HPDE6-E6E7 (cell line): ENCODE measurements around the gene ADCY4.
"Not testable (repeated sequence)": the region's sequence is repeated elsewhere in the genome, so short reads cannot be mapped to it uniquely, and the experiment has no call there.

Experiments
- DNase-seq: peaks from one replicate; pipeline ENCODE4 v3.0.0; 2011; ENCODE audit warnings: missing footprints; ENCODE audit errors: extremely low spot score

ADCY4 gene

DNA sequence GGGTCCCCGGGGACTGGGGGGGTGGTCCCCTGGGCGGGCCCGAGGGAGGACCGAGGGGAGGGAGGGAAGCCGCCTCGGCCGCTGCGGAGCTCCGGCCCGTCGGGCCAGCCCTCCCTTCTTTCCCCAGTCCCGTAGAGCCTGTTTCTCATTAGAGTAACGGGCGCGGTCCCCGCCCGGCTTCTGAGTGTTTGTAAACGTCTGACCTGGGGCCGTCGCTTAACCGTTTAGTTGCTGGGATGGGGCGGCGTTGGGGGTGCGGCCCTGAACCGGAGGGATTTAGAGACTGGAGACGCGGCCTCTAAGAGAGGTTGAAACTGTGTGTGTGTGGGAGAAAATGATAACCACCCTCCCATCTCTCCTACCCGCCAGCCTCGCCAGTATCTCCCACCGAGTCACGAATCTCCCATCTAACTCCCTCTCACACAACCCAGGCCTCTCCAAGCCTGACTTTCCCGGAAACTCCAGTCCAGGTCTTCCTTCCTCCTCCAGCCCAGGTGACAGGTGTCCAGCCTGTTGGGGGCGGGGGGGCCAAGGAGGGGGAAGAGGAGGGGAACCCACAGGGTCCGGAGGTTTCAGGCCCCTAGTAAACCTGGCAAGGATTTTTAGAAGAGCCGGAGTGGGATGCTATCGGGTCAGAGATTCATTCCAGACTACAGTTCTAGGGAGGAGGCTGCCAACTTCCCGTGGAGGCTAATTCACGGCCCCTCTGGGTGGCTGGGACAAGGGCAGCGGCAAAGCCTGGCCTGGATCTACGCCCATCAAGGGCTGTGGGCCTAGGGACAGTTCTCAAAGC, 32.0 kb upstream of the ADCY4 start:
- peak; percentile 86 for DNase-seq

DNA sequence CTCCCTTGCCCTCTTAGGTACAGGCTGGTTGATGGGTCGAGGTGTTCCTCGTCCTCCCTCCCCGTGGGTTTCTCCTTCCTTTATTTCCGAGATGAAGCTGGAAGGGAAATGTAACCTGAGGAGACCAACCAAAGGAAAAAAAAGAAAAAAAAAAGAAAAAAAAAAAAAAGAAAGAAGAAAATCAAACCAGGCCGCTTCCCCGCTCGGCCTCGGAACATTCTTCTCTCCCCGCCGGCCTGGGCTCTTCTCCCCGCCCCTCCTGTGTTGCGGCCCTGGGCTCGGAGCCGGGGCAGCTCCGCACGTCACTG, 31.5 kb upstream of the ADCY4 start:
- no peak for DNase-seq

DNA sequence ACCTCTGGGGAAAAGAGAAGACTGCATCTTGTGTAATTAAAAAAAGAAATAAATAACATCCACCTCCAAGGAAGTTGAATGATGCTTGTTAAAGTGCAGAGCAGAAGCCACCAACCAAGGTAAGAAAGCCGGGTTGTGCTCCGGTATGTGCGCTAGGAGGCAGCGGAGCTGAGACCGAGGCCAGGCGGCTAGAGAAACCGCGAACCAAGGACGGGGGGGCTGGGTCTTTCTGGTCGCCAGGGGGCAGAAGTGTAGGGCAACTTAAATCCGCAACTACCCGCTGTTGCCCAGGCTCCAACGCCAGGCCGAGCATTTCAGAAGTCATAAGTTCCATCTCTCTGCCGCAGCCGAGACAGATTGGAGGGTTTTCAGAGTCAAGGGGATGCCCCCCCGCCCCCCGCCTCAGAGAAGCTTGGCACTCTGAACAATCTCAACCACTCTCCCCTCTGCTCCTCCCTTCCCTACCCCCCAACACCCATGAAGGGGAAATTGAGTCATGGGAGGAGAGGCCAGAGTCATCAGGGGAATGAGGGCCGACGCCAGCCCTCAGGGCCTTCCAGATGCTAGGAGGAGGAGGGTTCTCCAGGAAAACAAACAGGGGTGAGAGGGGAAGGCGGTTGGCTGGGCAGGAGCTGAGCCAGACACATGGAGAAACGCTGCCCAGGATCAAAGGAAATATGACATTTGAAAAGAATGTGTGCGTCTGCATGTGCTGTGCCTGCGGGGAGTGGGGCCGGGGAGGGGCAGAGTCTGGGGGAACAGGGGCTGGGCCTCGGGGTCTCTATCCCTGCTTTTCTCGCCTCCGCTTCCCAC, 30.9 kb upstream of the ADCY4 start:
- DNase-seq = peak; percentile 84

DNA sequence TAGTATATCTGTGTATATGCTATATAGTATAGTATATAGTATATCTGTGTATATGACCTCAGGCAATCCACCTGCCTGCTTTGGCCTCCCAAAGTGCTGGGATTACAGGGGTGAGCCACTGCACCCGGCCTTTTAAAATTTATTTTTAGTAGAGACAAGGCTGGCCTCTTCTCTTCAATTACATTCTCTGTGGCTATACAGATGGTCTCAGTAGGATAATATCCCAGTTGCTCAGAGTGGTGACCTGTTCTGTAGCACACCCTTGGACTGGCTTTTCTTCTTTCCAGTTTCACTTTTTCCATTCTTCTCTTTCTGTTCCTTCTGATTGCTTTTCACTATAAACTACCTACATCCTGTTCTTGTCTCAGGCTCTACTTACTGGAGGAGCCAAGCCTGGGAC, 30.0 kb upstream of the ADCY4 start:
- no peak for DNase-seq

DNA sequence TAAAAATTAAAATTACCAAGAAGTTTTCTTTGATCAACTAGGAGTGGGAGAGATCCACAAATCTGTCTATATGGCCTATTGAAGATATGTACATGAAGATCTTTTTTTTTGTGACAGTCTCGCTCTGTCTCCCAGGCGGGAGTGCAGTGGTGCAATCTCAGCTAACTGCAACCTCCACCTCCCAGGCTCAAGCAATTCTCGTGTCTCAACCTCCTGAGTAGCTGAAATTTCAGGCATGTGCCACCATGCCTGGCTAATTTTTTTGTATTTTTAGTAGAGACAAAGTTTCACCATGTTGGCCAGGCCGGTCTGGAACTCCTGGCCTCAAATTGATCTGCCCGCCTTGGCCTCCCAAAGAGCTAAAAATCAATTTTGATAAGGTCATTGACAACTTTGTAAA, 28.5 kb upstream of the ADCY4 start:
- DNase-seq = no peak

DNA sequence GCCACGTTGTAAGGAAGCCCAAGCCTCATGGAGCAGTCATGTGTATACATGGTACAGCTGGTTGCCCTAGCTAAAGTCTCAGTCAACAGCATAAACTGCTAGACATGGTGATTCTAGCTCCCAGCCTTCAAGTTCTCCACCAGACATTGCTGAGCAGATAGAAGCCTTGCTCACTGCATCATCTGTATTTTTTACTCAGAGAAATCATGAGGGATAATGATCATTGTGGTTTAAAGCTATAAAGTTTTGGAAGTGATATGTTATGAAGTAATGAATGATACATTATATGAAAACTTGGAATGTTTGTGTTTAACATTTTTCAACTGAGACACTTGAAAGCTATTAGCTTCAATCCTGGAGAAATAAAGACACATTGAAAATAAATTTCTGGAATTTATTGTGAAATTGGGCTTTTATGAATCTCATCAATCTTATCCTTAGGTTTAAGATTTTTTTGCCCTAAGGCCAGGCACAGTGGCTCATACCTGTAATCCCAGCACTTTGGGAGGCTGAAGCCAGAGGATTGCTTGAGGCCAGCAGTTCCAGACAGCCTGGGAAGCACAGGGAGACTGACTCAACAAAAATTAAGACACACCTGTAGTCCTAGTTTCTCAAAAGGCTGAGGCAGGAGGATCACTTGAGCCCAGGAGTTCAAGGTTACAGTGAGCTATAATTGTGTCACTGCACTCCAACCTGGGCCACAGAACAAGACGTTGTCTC, 27.5 kb upstream of the ADCY4 start:
- DNase-seq = no peak

DNA sequence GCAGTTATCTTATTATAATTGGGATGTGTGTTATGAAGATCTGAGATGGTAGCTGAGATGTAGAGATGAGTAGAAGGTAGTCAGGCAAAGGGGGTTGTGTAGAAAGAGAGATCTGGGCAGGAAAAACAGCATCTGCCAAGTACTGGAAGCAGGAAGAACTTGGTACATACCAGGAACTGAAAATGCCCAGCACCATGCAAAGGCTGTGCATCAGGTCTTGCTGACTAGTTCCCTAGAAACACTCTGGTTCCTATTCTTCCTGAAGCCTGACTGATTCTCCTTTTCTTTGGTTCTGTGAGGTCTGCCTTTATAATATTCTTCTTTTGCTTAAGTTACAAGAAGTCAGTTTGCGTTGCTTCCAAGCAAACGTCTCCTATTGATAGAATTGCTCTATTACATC, 26.5 kb upstream of the ADCY4 start:
- DNase-seq = no peak

DNA sequence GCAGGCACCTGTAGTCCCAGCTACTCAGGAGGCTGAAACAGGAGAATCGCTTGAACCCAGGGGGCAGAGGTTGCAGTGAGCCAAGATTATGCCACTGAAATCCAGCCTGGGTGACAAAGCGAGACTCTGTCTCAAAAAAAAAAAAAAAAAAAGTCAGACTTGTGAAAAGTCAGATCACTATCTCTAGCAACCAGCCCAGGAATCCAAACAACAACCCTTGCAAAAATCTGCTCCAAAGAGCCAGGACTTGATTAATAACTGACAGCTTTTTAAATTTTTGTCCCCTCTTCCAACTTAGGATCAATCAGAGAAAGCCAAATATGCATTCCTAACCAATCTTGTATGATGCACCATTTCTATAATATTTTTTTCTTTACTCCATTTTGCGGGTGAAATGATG, 25.4 kb upstream of the ADCY4 start:
- DNase-seq = no peak

DNA sequence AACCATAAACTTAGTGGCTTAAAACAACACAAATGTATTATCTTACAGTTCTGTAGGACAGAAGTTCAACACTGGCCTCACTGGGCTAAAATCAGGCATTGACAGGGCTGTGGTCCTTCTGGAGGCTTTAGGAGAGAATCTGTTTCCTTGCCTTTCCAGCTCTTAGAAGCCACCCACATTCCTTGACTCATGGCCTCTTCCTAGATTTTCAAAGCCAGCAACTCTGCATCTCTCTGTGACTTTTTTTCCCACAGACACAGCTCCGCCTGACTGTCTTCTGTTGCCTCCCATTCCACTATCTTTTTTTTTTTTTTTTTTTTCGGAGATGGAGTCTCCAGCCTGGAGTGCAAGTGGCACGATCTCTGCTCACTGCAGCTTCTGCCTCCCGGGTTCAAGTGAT, 21.3 kb upstream of the ADCY4 start:
- no peak for DNase-seq

DNA sequence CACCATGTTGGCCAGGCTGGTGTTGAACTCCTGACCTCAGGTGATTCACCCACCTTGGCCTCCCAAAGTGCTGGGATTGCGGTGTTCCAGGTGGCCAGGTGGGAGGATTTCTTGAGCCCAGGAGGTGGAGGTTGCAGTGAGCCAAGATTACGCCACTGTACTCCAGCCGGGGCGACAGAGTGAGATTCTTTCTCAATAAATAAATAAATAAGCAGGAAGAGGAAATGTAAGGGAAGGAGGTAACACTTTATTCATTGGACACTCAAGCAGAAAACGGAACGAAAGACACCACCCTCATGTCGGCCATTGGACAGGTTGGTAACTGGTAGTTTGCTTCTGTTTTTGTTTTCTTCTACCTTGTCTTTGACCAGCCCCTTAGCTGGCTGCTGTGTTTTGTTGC, 20.1 kb upstream of the ADCY4 start:
- DNase-seq = no peak

DNA sequence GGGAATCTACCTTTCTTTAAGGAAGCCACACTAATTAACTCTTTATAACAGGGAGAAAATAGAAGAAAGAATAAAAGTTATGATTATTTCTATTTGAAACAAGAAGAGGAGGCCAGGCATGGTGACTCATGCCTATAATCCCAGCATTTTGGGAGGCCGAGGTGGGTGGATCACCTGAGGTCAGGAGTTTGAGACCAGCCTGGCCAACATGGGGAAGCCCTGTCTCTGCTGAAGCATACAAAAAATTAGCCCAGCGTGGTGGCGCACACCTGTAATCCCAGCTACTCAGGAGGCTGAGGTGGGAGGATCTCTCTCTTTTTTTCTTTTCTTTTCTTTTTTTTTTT, 19.6 kb upstream of the ADCY4 start:
- not testable (repeated sequence) for DNase-seq

DNA sequence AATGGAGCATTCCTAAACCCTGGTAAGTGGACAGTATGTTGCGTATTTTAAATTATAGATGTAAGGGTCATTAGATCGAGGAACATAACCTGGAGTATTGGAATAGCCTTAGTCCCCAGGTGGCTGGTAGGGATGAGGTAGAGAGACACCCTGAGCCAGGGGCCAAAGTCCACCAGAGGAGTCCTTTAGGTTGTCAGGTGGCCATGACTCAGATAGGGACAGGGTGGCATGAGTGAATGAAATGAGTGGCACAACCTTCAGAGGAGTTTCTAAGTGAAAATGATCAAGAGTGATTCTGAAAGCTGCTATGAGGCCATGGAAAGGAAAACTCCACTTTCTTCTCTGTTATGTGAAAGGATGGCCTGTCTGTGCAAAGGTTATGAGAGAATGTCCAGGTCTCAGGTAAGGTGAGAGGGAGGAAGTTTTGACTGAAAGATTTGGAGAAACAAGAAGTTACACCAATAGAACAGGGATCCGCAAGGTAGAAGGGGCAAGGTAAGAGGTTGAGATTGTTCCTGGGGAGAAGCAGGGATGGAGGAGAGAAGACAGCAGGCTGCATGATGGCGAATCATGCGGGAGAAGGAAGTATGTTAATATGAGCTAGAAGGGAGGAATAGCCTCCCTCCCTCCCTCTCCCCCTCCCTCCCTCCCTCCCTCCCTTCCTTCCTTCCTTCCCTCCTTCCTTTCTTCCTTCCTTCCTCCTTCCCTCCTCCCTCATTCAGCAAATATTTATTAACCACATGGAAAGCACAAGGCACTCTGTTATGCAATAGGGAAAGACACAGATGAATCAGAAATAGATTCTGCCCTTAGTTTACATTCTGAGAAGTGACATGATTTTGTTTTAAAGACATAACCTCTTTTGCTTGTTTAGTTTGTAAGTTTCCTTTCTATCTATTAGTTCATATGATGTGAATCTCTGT, 18.9 kb upstream of the ADCY4 start:
- no peak for DNase-seq

DNA sequence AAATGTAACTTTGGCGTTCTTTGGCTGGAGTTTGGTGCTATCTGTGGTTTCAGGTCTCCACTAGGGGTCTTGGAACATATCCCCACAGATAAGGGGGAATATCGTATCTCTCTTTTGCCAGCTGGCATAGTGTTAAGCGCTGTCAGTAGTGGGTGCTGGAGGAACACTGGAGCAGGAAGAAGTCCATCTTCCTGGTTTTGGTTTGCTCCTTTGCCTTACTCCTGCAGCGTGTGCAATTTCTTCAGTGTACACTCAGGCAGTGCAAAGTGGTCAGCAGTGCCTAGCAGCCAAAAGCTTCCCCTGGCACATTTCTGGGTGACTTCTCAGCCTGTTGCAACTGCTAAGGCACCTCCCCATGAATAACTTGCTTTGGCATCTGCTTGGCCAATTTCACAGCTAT, 16.6 kb upstream of the ADCY4 start:
- DNase-seq = no peak

DNA sequence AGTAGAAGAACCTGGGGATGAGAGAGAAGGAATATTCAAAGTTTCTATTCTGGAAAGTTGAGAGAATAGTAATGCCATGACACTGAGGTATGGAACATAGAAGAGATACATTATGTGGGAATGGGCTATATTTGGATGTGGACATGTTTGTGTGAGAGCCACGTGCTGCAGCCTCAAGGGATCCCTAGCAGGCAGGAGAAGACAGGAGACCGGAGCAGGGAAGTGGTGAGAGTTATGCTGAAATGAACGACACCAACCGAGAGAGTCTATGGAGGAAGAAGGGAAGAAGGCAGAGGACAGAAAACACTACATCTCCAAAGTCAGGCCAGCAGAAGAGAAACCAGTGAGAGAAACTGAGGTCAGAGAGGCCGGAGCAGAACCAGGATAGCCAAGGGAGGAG, 14.9 kb upstream of the ADCY4 start:
- no peak for DNase-seq

DNA sequence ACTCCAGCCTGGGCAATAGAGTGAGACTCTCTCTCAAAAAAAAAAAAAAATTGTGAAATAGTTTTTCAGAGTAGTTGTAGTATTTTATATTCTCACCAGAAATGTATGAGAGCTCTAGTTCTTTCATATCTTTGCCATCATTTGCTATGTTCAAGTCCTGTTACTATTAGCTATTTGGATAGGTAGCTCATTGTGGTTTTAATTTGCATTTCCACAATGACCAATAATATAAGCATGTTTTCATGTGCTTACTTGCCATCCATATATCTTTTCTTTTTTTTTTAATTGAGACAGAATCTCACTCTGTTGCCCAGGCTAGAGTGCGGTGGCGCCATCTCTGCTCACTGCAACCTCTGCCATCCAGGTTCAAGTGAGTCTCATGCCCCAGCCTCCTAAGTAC, 13.3 kb upstream of the ADCY4 start:
- no peak for DNase-seq

DNA sequence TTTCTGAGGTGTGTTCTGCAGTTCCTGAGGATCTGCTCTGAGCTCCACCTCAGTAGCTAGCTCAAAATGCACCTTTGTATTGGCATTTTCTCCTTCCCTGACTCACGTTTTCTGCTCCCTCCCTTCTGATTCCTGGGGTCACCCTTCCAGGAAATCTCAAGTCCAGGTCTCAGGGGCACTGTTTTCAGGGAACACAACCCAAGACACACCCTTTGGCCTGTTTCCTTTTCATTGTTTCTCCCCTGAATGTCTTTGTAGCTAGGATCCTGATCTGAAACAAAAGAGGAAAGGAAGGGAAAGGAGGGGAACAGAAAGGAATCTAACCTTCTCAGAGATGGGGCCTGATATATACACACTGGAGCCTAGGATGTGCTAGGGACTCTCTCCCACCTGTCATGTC, 12.3 kb upstream of the ADCY4 start:
- no peak for DNase-seq

DNA sequence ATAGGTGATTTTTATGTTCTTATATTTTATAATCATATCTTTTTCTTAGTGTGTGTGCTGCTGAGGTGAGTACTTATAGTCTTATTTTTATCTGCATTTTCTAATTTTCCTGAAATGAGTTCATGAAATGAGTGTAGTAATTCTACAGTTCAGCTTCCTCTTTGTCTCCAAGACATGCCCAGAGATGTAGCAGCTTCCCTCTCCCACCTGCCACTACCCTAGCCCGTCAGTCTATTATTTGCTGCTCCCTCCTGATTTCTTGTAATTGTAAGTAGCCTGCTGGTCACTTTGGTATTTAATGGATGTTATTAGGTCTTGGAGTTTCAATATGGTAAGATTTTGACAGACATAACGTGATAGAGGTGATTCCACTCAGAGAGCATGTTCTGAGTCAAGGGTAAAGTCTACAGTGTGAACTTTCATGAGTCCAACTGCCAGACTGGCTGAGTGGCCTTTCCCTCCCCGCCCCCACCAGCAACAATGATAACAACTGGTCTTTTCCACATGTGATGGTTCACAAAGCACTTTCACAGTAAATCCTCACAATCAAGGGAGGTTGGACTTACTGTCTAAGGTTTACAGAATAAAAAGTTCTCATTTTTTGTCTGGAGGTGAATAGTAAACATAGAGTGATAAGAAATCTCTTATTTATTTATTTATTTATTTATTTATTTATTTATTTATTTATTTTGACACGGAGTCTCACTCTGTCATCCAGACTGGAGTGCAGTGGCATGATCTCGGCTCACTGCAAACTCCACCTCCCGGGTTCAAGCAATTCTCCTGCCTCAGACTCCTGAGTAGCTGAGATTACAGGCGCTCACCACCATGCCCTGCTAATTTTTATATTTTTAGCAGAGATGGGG, 9.2 kb upstream of the ADCY4 start:
- DNase-seq = no peak

DNA sequence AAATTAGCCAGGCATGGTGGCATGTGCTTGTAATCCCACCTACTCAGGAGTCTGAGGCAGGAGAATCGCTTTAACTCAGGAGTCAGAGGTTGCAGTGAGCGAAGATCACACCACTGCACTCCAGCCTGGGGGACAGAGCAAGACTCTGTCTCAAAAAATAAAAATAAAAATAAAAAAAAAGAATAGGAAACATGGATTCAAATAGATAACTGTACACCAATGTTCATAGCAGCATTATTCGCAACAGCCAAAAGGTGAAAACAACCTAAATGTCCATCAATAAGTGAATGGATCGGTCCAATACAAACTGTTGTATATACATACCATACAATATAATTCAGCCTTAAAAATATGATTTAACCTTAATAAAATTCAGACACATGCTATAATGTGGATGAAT, 8.0 kb upstream of the ADCY4 start:
- DNase-seq = no peak

DNA sequence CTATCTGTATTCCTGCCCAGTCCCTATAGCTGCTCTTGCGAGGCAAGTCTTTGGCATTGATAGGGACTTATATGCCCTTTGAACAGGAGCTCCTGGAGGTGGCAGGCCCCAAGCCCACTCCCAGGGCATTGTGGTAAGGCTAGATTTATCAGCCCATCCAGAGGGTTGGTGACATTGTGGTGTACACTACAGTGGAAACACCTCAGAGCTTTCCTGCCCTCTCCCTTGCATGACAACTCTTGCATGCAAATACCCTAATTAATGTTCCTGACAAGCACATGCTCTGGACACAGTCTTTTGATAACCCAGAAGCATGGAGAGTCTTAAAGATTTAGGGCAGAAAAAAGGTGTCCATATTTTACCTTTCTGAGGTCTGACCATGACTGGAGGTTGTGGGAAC, 5.7 kb upstream of the ADCY4 start:
- DNase-seq = no peak

DNA sequence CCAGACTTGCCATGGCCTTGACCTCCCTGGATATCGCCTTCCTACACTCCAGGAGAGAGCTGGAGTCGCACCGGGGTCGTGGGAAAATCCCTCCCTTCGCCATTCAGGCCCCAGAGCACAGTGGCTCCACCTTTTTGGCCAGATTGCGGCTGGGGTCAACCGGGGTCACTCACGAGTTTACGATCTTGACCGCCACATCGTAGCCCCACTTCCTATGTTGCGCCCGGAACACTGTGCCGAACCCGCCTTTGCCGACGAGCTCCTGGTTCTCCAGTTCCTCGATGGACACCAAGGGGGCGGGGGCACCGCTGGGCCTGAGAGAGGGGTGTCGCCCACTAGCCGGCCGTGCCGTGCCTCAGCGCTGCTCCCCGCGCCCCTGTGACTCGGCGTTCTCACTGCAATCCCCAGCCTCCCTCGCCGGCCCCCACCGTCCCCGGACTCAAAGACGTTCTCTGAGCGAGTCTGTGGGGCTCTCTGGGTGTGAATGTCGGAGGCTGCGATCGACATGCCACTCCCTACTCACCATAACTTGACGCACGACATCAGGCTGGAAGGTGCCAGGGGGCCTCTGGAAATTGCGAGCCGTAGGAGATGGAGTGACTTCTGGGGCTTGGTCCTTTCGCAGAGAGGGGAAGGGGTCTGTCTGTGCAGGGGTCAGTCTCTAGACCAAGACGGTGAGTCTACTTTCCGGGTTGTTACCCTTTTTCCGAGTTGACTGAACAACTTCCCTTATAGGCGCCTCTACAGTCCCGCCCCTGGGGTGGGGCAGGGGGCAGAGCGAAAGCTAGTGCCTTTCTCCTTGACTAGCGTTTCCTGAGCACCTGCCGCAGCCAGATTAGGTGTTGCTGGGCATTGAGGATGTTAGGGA, 4.6 kb upstream of the ADCY4 start, which contains the start of gene RIPK3:
TSS of gene RIPK3 (minus strand) at position 708 of the 868 bp plus-strand sequence. CDS start at position 543, 165 bp downstream.
- DNase-seq = no peak
